22Rv1 (cell line): ENCODE data around the gene FGGY.

Source experiments
- H3K27ac ChIP-seq: fragments of 450-650 bp; 2 replicates; pipeline ENCODE4 v1.5.1; 2017
- ZFX ChIP-seq: fragments of 450-650 bp; IDR thresholded peaks from 2 replicates; pipeline ENCODE4 v1.6.1; 2017; ENCODE audit warnings: antibody characterized with exemption, borderline replicate concordance
- TF ChIP-seq, protein P1 (sequence below): fragments of 450-650 bp; IDR thresholded peaks from 2 replicates; pipeline ENCODE4 v1.5.1; 2017; ENCODE audit warnings: mild to moderate bottlenecking

FGGY gene

DNA sequence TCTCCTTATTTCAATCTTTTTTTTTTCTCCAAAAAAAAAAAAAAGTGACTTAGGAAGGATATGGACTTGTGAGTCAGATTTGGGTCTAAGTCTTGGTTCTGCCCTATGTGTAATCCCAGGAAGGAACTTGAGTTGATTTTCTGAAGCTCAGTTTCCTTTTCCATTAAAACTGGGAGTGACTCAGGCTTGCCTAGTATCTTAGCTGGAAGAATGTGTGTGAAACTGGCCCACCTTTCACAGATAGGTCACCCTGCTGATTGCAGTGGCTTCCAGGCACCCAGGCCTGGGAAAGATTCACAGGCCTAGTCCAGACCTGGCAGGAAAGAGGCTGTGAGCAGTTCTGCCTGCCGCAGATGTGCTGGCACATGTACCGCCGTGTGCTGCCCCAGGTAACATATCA is 299.5 kb downstream of the FGGY start:
- TF ChIP-seq, protein P1, sequence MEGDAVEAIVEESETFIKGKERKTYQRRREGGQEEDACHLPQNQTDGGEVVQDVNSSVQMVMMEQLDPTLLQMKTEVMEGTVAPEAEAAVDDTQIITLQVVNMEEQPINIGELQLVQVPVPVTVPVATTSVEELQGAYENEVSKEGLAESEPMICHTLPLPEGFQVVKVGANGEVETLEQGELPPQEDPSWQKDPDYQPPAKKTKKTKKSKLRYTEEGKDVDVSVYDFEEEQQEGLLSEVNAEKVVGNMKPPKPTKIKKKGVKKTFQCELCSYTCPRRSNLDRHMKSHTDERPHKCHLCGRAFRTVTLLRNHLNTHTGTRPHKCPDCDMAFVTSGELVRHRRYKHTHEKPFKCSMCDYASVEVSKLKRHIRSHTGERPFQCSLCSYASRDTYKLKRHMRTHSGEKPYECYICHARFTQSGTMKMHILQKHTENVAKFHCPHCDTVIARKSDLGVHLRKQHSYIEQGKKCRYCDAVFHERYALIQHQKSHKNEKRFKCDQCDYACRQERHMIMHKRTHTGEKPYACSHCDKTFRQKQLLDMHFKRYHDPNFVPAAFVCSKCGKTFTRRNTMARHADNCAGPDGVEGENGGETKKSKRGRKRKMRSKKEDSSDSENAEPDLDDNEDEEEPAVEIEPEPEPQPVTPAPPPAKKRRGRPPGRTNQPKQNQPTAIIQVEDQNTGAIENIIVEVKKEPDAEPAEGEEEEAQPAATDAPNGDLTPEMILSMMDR = no peak
- no peak for TF ChIP-seq ZFX
- H3K27ac ChIP-seq = peak overlapping the region; percentile 45; the same call in 1 of the 2 replicates

DNA sequence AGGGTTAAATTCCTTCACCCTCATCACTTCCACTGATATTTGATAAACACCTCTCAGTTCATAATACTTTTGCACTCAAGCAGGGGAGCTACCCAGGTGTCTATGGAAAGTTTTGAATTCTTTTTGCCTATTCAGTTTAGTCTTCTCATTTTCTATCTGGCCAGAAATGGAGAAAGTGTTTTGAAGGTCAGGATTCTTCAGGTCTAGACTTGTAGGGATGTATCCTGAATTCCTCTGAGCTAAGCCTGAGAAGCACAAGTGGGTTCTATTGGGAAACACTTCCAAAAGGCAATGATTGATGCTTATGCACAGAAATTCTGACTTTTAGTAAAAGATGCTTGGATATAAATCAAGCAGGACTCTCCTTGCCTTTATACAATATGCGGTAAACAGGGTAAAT is 300.1 kb downstream of the FGGY start:
- TF ChIP-seq, protein P1 = no peak
- TF ChIP-seq ZFX = no peak
- no peak overlapping the region for H3K27ac ChIP-seq

GRCh38 chr1:59597420-59598119 is 300.7 kb downstream of the FGGY start:
- TF ChIP-seq ZFX = no peak
- TF ChIP-seq, protein P1 = no peak
- H3K27ac ChIP-seq = no peak overlapping the region

GRCh38 chr1:59598120-59598440 is 301.2 kb downstream of the FGGY start:
- TF ChIP-seq, protein P1 = no peak
- no peak for TF ChIP-seq ZFX
- no peak overlapping the region for H3K27ac ChIP-seq

DNA sequence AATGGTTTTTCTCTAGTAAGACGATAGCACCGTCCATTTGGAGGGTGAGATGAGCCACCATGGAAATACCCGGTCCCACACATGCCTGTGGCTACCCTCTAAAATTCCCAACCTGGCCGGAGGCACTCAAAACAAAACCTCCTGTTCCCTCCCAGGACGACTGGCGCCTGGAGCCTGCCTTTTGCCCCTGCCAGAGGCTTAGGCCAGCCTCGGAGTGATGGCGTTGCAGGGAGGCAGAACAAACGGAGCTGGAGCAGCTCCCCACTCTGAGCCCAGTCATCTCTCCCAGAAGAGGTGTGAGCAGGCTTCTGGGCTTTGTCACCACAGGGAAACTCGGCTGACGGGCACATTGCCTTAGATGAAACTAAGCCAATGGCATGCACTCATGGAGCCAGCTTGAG is 304.1 kb downstream of the FGGY start:
- TF ChIP-seq ZFX = no peak
- TF ChIP-seq, protein P1 = no peak
- H3K27ac ChIP-seq = no peak overlapping the region

GRCh38 chr1:59601811-59602210 is 304.9 kb downstream of the FGGY start:
- no peak overlapping the region for H3K27ac ChIP-seq
- TF ChIP-seq, protein P1 = no peak
- no peak for TF ChIP-seq ZFX

DNA sequence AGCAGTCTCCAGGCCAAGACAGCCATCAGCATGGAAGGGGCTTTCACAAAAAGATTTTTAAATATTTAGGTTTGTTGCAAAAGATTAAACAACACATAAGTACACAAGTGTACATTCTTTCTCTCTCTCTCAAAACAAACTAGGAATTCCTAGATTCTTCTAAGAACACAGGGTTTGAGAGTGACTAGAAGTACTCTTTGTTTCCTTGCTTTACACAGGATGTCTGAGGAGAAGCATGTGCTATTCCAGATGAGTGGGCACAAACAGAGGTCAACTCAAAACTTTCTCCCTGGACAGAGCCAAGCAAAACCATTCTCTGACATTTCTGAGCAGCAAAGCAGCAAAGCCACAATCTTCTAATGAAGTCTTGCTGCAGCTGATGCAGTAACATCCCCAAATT is 307.3 kb downstream of the FGGY start:
- TF ChIP-seq, protein P1 = no peak
- TF ChIP-seq ZFX = no peak
- H3K27ac ChIP-seq = no peak overlapping the region
